ENCODE results near the gene AMY2B.

- no peak for TF ChIP-seq POLR2A (IDR thresholded peaks at IDR 0.05)
- no peak for TF ChIP-seq CTCF (IDR thresholded peaks at IDR 0.05)
These were observed 45.0 kb downstream of the AMY2B start for GRCh38 chr1:103616362-103616761.
